GM03348 (cell line): ENCODE data around the gene CTTN.
"Not testable (repeated sequence)": the region's sequence is repeated elsewhere in the genome, so short reads cannot be mapped to it uniquely, and the experiment has no call there.

ENCODE experiments used
- DNase-seq: peaks from one replicate; pipeline ENCODE4 v3.0.0; 2012; ENCODE audit warnings: low spot score

The CTTN gene

GRCh38 chr11:70429428-70429705 is 31.0 kb downstream of the CTTN start:
- no peak for DNase-seq

- no peak for DNase-seq
Observed at GRCh38 chr11:70429724-70430521, 31.6 kb downstream of the CTTN start.

- no peak for DNase-seq
Observed at GRCh38 chr11:70430671-70431574, 32.6 kb downstream of the CTTN start.

GRCh38 chr11:70431611-70432010 is 33.3 kb downstream of the CTTN start:
- no peak for DNase-seq

- DNase-seq: no peak
Observed at GRCh38 chr11:70432065-70432464, 33.7 kb downstream of the CTTN start.

GRCh38 chr11:70432580-70432979 is 34.3 kb downstream of the CTTN start:
- DNase-seq: no peak

GRCh38 chr11:70433038-70433437 is 34.7 kb downstream of the CTTN start:
- DNase-seq: no peak

- no peak for DNase-seq
Observed at GRCh38 chr11:70433526-70433925, 35.2 kb downstream of the CTTN start.

- no peak for DNase-seq
Observed at GRCh38 chr11:70433966-70434812, 35.9 kb downstream of the CTTN start.

GRCh38 chr11:70434813-70435278 is 36.5 kb downstream of the CTTN start:
- no peak for DNase-seq

- no peak for DNase-seq
Observed at GRCh38 chr11:70435361-70435760, 37.0 kb downstream of the CTTN start.

- DNase-seq: no peak
Observed at GRCh38 chr11:70435765-70436500, 37.6 kb downstream of the CTTN start.

GRCh38 chr11:70436501-70436860 is 38.2 kb downstream of the CTTN start:
- no peak for DNase-seq

- no peak for DNase-seq
Observed at GRCh38 chr11:70437111-70437784, 38.9 kb downstream of the CTTN start.

- no peak for DNase-seq
Observed at GRCh38 chr11:70440206-70440605, 41.9 kb downstream of the CTTN start.

GRCh38 chr11:70443773-70444030 is 45.4 kb downstream of the CTTN start:
- no peak for DNase-seq

GRCh38 chr11:70445091-70445490 is 46.8 kb downstream of the CTTN start:
- DNase-seq: no peak

GRCh38 chr11:70445605-70446004 is 47.3 kb downstream of the CTTN start:
- no peak for DNase-seq

GRCh38 chr11:70448983-70449567 is 50.7 kb downstream of the CTTN start:
- no peak for DNase-seq

GRCh38 chr11:70454197-70454767 is 56.0 kb downstream of the CTTN start:
- DNase-seq: no peak

GRCh38 chr11:70454811-70455210 is 56.5 kb downstream of the CTTN start:
- not testable (repeated sequence) for DNase-seq
